Stimulated activated CD4-positive, alpha-beta T cell treated with anti-CD3 and anti-CD28 coated beads, Interleukin-1b, Interleukin-23, amount 100 ng/mL, for 24 hours (primary cell): ENCODE results near the gene TRIO.

Experiments
- DNase-seq, 4 experiments: peaks; one replicate each; pipeline ENCODE4 v3.0.0-alpha.2; 2020; ENCODE audit warnings: low read depth in 4 of 4, low spot score in 1 of 4

Gene TRIO

DNA sequence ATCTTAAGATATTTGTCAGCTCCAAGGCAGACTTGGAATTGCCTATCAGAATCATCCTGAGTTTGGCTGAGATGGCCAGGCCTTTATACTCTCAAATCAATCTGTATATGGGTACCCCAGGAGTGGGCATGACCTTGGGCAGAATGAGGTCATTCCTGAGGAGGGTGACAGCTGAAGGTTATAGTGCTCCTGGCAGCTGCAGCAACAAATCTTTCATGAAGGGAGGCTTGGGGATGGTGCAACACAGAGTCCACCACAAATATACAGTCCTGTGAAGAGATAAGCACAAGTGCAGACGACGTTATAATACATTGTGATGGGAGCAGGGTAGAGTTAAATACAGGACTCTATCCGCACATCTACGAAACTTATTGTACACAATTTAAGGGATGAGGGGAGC lies 21.1 kb upstream of the TRIO start:
- DNase-seq, result no peak

DNA sequence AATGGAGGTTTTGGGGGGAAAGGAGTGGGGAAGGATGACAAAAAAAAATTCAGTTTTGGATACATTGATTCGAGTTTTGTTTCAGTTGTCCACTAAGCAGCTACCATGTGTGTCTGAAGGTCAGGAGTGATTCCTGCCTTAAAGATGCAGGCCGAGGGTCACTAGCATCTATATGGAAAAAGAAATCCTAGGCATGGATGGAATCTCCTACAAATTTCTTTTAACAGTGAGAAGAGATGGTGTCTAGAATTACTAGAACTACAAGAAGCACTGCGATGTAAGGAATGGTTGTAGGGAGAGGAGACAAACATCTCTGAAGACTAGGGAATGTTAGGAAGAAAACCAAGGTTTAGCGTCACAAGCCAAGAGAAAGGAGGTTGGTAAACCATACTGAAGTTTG lies 19.6 kb upstream of the TRIO start:
- DNase-seq, result no peak

DNA sequence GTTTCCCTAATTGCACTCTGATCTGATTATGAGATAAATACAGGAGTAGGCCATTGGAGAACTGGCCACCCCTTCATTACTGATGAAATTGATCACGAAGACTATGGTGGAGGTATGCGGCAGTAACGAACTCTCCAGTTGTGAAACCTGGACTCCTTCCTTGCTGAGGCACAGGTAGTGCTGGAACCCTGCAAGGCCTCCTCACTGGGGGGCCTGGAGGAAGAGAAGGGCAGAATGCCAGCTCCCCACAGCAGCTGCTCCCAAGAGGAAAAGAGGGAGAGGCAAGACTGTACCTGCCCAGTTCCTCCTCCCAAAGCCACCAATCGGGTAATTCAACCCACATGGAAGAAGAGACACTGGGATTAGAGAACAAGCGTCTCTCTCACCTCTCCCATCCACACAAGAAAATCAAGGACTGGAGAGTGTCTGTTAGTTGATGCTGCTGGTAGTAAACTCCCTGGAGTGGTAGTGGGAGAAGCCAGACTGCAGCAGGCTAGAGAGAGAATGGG lies 19.1 kb upstream of the TRIO start:
- no peak for DNase-seq

DNA sequence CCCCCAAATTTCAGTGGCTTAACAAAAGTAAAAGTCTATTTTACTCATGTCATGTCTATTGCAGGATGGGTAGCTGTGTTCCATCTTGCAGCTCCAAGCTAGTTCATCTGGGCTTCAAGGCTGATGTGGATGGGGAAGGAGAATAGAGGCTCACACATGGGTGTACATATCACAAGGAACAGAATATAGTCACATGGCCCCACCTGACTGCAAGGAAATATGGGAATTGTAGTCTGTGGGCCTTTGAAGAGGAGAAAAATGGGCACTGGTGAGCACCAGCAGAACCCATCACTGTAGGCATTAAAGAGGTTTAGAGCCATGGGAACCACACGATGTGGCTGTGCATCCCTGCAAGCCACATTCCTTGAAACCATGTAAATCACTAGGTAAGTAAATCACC lies 17.9 kb upstream of the TRIO start:
- DNase-seq, result no peak

DNA sequence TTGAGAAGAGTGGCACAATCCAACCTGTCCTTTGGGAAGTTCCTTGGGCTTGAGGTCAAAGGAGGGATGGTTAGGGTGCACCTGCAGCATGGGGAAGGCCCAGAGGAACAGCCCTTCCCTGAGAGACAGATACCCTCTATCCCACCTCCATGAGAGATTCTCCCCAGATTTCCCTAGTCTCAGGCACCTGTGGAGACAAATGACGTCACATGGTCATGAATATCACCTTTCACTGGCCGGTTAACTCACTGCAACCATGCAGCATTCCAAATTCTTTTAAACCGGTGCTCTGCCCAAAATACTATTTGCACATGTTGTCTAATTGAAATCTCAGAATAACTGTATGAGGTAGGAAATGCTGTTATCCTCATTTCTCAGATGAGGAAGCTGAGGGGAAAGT lies 15.6 kb upstream of the TRIO start:
- DNase-seq, result no peak

DNA sequence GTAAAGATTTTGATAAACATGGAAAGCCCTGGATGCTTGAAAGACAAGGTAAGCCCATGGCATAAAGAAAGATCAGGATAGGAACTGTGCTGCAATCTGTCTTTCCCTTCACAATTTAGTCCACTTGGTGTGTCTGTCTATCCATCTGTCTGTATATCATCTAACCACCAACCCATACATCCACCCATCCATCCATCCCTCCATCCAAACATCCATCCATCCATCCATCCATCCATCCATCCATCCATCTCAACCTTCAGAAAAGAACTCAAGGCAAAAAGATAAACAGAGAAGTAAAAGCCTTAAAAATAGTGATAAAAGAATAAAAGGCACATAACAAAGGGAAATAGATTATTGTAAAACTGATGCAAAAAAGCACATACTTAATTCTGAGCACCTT lies 15.1 kb upstream of the TRIO start:
- no peak for DNase-seq

DNA sequence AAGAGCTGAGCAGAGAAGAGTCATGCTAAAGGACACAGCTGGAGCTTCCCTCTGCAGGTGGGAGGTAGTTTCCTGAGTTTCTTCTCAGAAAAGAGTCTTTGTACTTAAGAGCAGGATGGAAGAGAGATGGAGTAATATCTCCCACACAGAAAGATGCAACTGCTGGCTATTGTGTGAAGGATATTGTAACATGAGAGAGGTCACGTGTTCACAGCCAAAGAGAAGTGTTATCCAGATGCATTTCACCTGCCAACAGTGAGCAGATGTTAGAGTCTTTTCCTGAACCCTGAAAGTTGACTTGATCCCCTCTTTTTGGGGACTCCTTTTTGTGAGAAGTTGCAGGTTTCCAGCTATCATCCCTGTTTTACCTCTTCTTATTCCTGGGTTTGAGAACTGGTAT lies 14.0 kb upstream of the TRIO start:
- no peak for DNase-seq

DNA sequence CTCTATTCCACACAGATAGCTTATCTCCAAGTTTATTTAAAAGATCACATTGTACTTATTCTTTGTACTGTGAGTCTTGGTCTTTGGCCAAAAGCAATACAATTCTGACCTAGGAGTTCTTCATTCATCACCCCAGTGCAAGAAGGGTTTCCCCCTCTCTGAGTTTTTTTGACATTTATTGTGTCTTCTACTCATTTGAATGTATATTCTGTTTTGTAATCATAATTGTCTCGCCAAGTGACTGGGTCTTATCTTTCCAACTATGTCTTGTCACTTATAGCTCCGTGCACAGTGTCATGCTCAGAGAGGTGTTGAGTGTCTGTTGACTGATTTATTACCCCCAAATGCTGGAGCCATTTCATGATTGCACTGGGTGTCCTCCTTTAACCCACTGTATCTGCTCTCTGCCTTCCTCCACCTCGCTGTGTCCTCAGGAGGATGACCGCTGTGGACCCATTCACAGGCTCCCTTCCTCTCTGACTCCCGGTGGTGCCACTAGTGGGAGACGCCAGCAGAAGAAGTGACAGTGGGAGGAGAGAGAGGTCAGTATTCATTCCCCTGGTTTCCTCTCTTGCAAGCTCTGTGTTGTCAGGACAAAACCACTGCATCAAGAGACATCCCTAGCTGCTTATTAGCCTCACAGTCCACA lies 11.2 kb upstream of the TRIO start:
- no peak for DNase-seq

DNA sequence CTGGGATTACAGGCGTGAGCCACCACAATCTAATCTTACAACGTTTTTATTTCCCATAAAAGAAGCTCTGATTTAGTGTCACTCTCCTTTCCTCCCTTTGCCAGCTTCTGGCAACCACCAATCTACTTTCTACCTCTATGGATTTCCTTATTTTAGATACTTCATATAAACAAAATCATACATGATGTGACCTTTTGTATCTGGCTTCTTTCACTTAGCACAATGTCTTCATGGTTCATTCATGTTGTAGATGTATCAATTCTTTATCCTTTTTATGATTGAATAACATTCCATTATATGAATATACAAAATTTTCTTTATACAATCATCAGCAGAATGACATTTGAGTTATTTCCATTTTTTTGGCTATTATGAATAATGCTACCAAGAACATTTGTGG lies 9.7 kb upstream of the TRIO start:
- DNase-seq, result no peak

DNA sequence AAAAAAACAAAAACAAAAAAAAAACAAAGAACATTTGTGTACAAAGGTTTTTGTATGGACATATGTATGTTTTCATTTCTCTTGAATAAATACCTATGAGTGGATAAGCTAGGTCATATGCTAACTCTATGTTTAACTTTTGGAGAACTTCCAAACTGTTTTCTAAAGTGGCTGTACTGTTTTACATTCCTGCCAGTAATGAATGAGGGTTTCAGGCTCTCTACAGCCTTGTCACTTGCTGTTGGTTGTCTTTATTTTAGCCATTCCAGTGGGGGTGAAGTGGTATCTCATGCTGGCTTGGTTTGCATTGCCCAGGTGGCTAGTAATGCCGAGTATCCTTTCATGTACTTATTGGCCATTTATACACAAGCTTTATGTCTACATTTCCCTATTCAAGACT lies 9.1 kb upstream of the TRIO start:
- DNase-seq, result no peak

DNA sequence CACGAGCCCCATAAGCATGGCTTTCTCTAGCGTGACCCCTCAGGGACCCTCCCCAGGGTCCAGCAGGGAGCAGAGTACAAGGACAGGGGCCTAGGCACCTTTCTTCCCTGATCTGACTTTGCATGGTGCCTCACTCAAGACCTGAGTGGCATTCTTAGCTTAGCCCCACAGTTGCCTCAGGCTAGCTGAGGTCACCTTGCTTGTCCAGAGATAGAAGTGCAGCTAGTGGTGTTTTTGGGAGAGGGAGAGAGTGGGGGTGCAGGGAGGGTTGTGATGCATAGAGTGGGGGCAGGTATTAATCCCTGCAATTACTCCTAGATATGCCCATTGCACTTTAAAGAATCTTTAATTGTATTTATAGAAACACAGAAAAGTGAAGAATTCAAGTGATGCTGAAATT lies 8.4 kb upstream of the TRIO start:
- DNase-seq, result no peak

DNA sequence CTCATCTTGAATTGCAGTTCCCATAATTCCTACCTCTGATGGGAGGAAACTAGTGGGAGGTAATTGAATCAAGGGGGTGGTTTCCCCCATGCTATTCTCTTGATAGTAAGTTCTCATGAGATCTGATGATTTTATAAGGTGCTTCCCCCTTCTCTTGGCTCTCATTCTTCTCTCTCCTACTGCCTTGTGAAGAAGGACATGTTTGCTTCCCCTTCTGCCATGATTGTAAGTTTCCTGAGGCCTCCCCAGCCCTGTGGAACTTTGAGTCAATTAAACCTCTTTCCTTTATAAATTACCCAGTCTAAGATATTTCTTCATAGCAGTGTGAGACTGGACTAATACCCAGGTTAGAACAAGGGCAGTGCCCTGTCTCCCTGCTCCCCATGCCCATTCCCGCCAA lies 7.5 kb upstream of the TRIO start:
- no peak for DNase-seq

DNA sequence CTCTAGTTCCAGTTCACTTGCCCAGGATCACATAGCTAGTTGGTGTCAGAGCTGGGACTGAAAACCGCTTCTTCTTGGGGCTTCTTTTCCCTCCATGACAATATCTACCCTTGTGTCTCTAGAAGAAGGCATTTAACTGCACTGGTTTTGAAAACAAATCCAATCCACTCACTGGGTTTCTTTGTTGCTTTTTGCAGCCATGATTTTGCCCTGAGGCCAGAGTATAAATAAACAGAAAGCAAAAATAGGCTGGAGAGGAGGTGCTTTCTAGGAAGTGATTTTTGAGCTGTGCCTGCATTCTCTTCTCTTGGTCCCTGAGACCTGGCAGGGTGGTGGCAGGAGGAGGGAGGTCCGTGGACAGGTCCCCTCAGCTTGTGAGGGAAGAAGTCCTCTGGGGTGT lies 6.9 kb upstream of the TRIO start:
- no peak for DNase-seq

DNA sequence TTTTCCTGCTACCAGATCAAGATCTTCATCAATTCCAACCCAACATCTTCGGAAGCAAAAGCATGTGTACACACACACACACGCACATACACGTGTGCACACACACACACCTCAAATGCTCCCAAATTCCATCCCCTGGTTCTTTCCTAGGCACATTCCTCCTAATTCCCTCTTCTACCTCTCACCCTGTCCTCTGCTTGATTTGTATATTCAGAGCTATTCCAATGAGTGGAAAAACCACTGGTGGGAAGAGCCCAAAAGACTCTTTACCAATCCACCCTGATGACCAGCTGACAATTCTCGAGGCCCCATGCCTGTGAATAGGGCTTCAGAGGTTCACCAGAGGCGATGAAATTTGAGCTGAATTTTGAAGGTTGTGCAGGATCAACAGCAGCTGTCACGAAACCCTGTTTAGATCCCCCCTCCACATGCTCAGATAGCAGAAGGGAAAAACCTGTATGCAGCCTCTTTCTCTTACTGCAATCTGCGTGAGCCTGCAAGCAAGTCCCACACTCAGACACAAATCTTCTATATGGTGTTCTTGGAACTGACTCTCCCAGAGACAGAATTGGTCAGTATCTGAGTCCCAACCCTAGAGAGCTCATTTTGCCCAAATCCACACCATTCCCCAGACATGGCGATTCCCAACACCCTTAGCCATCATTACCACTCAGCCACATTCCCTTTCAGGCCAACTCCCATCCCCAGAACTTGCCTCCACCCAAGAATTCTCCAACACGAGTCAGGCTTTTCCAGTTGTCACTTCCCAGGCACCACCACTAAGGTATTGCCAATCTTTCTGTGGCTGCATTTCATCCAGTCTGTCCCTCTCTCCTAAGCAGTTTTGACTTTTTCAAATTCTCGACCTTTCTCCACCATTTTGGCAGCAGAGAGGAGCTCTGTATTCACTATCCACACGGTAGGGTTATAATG lies 4.3 kb upstream of the TRIO start:
- no peak for DNase-seq

DNA sequence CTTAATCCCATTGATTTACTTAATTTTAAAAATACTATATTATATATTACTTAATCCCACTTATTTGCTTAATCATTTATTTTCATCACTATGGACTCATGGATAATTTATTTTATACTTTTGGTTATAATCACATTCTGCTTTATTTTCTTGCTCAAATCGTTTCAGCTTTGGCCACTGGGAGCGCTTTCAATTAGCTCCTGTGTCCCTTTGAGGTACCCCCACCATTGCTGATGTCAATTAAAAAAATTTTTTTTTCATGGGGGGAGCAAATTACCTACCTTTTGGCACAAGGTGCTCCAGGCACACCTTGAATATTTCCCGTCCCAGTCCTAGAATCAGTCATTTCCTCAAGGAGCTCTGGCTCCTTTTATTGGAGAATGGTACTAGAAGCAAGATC lies 1.4 kb upstream of the TRIO start:
- no peak for DNase-seq

DNA sequence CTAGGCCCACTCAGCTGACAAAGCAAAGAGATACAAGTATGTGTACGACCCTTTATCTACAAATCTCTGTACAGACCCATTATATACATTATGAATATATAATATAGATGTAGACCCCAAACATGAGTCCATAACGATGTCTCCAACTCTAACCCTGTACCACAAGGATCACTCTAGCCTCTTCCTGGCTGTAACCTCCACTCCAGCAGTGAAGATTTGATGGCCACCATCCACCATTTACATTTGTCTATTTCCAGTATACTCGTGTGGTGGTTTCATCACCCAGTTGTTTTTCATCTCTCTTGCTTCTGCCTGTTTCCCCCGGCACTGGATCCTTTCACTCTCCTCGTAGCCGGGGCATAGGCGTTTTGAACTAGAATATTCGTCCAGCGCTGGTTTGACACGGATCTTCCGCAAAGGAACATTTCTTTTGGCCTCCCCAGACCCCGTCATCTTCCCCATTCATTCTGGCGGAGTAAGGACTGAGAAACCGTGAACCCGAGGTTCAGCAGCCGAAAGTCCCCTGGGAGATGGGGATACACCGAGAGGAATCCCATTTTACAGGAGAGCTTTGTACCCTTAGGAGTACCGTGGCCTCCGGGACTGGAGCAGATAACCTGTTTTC lies 828 bp upstream of the TRIO start:
- no peak for DNase-seq

DNA sequence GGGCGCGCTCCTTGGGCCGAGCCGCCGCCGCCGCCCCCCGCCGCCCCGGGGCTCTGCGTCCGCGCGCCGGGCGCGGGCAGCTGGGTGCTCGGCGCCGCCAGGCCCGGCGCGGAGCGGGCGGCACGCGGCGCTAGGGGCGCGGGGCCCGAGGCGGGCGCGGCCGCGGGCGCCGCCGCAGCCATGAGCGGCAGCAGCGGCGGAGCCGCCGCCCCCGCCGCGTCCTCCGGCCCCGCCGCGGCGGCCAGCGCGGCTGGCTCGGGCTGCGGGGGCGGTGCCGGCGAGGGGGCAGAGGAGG lies 351 bp downstream of the TRIO start:
- DNase-seq, result no peak

DNA sequence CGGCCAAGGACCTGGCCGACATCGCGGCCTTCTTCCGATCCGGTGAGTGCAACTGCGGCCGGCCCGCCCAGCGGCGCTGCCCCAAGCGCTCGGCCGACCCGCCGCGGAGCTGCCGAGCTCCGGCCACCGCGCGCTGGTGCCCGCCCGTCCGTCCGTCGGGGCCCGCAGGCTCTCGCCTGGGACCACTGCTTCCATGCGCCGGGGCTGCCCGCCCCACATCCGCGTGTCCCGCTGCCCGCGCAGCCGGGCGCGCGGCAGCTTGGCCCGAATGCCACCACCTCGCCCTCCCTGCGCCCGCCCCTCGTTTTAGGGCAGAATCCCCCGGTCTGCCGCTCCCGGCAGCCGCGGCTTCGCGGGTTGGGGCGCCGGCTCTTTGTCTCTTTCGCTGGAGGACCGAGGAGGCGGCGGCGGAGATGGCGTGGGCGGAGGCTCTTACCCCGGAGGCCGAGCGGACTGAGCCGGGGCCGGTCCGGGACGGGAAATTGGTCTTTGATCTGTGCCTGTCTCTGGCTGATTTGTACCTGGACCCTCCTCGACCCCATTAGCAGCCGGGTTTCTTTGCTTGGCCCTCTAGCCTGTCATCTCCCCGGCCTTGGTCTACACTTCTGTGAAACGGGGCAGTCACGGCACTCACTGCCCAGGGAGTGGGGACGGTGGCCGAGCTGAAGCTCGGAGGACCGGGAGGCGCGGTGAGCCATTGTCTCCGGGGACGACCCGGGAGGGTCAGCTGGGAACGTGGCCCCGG lies 871 bp downstream of the TRIO start:
- DNase-seq, result peak in 1 of 4 experiments; percentile 15

DNA sequence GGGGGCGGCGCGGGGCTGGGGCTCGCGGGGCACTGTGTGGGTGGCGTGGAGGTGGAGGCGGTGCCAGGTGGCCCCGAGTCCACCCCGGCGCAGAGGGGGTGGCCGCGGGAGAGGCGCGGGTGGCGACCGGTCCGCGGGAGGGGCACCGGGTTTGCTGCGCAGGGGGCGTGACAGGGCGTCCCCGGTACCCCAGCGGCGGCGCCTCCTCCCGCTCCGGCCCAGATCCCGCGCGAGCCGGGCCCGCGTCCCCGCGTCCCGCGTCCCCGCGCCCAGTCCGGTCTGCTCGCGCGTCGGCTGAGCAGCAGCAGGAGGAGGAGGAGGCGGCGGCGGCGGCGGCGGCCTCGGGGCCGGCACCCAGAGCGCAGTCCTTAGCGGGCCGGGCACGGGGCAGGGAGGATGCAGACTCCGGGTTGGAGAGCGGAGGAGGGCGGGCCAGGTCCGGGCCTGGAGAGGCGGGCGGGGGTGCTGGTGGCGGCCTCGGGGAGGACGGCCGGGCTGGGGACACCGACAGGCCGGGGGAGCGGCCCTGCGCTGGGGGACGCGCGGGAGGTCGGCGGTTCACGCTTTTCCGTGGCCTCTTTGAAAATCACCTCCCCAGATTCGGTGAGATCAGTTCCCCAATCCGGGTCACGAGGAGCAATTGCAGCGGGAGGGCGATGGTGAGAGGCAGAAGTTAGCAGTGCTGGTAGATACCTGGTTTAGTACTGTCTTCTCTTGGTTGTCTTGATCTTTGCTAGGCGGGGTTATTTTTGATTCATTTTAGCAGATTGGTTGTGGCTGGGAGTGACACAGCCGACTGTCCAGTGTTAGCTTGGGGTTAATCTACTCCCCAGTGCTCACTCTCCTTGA lies 1.7 kb downstream of the TRIO start:
- DNase-seq, result no peak

DNA sequence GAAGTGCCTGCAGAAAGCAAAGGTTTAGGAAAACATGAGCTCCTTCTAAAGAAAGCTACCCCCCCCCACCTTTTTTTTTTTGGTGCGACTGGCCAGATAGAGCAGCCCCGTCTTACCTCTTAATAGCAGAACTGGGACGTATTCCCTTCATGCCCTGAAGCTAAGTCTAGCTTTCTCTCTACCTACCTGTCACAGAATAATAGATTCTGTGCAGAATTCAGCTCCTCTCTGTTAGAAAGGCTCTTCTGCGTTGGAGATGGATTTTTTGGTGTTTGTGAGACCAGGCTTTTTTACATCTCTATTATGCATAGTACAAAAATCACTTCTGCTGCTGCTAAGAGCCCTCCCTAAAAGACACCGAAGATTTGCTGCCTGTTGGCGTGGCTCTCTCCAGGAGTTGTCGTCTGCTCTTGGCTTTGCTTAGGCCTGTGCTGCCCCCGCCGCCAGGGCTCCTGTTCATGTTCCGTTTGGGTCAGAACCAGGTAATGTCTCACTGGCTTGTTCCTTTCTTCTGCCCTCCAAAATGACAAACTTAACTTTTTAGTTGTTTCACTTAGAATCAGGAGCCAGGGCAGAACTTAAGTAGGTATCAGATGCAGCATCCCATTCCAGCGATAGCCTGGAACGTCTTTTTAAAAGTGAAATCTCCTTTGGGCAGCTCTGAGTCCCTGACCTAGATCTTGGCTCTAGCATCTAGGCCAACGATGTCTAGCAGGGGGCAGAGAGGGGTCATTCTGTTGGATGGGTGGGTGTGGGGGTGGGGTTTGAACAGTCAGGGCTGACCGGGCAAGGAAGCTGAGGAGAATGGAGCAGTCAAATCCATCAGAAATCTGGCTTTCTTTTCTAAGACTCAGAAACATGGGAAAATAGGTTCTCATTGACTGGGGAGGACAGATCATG lies 2.5 kb downstream of the TRIO start:
- no peak for DNase-seq
